Mesenteric fat pad (tissue), 1 donor: ENCODE data around the gene MINAR1. TPM values are rescaled to one million over a fixed set of nuclear protein-coding genes. Genes with fewer than 3 reads are reported as not detected.
"Not testable (repeated sequence)": the region's sequence is repeated elsewhere in the genome, so short reads cannot be mapped to it uniquely, and the experiment has no call there.

Experiments used
- DNase-seq: peaks from one replicate; pipeline ENCODE4 v3.0.0-alpha.2; 2020; ENCODE audit warnings: low spot score
- long read RNA-seq: library from polyadenylated mRNA; unstranded; transcript quantifications from one replicate; pipeline ENCODE4 v2.0.0, GENCODE V29; 2020
- total RNA-seq: library from RNA; stranded (reverse); fragmentation: NEBNext Ultra II Directional; extraction: Animal tissue kit (Norgen Biotek cat#: 25700); gene quantifications from one replicate; pipeline ENCODE4 v1.2.1, GENCODE V29; 2021
- donor health status: DM: yes; HTN: yes; CAD: no.

MINAR1 gene, protein sequence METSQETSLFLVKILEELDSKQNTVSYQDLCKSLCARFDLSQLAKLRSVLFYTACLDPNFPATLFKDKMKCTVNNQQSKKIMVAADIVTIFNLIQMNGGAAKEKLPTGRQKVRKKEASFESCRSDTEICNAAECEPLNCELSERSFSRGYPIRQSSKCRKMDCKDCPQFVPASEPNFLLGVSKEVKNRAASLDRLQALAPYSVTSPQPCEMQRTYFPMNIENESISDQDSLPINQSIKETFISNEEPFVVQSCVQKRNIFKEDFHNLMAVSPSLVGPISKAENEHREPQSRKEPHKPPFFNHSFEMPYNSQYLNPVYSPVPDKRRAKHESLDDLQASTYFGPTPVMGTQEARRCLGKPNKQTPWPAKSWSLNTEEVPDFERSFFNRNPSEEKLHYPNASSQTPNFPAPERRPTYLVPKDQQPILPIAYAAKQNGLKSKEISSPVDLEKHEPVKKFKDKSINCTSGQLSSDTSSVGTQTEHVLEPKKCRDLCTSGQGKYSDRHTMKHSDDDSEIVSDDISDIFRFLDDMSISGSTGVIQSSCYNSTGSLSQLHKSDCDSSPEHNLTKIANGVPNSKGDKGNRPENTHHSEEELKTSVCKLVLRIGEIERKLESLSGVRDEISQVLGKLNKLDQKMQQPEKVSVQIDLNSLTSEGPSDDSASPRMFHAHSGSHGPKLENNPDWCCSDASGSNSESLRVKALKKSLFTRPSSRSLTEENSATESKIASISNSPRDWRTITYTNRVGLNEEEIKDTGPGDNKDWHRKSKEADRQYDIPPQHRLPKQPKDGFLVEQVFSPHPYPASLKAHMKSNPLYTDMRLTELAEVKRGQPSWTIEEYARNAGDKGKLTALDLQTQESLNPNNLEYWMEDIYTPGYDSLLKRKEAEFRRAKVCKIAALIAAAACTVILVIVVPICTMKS
- 0.45 TPM for total RNA-seq
- long read RNA-seq = 0 reads

- peak; percentile 85 for DNase-seq
These were observed at the start of gene MINAR1 for GRCh38 chr15:79431636-79432344. Gene MINAR1 (plus strand): TSS chr15:79432336. CDS start chr15:79456148, 23,812 bp downstream.

GRCh38 chr15:79394231-79394630, 37.9 kb upstream of the MINAR1 start:
- no peak for DNase-seq

- DNase-seq = no peak
These were observed 35.3 kb upstream of the MINAR1 start for GRCh38 chr15:79396850-79397249.

DNA sequence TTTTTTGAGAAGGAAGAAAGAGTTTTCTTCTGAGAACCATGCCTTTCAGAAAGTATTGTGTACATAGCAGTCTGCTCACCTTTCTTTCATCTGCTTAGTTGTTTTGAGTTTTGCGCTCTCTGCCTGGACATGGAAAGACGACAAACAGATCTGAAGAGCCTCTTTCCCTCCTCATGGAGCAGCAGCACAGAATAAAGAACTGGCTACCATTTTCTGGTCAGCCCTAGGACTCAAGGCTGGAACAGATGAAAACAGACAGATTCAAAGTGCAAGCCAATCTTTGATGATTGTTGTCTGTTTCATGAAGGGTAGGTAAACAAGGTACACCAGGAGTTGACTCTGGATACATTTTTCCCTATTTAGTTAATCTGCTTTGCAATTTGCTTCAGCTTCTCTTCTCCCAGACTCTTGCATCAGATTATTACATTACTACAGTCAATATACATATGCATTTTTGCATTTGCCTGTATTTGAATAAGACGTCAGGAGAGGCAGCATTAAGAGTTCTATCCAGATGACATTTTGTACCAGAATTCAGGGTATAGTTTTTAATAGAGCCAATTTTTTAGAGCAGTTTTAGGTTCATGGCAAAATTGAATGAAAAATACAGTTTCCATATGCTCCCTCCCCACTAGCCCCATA, 34.7 kb upstream of the MINAR1 start:
- no peak for DNase-seq

DNA sequence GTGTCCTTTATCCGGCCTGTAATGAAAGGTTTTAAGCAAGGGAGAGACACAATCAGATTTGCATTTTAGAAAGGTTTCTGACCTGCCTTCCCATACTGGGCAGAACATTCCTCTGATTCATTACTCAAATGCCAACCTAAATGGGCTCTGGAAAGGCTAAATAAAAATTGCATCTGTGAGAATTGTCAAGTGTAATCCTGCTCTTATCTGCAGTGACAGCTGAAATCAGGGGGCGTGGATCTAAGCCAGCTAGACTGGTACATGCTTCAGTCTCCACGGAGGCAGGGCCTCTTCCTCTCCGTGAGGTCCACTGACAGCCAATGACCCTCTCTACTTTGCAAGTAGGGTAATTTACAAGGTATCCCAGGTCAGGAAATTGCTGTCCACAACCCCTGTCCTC, 32.5 kb upstream of the MINAR1 start:
- no peak for DNase-seq

- no peak for DNase-seq
These were observed 31.5 kb upstream of the MINAR1 start for GRCh38 chr15:79400650-79401049.

DNA sequence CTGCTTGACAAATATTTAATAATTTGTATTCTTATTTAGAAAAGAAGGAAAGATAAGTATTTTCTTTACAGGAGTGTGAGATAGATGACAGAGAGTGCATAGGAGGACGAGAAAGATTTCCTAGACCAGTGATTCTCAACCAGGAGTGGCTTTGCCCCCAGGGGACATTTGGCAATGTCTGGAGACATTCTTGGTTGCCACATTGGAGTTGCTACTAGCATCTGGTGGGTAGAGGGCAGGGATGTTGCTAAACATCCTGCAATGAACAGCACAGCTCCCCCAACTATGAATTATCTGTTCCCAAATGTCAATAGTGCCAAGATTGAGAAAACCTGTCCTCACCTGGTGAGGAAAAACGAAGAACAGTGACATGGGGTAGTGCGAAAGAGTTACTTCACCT, 30.8 kb upstream of the MINAR1 start:
- DNase-seq = no peak

DNA sequence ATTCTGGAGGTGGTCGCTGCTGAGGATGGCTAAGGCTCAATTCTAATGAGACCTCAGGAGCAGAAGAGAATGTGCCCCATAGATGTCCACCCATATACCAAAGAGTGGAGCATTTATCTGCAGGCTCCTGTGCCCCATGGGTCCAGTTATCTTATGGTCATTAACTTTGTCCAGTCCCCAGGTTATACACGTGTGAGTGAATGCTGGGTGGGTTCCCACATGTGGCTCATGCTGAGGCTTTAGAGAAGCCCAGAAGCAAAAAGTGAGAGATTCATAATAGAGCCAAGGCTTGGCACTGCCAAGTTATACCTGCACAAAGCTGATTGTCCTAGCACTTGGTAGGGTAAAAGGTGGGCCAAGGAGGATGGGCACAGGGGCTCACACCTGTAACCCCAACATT, 30.0 kb upstream of the MINAR1 start:
- DNase-seq = no peak

- no peak for DNase-seq
These were observed 28.6 kb upstream of the MINAR1 start for GRCh38 chr15:79403501-79403900.

DNA sequence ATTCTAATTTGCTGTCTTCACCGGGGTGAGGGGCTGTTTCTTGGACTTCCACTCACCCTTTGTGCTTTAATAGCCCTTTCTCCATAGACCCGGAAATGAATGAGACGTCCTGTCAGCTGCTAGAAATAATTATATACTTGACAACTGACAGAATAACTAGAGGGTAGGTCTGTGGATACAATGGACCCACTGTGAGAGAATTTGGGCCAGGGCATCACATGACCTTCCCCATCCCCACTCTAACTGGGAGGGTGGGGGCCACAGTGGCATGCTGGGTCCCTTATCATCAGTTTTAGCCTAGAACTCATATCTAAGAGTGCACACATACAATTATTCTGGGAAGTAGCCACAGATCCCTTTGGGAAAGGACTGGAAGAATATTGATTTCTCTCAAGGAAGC, 25.9 kb upstream of the MINAR1 start:
- DNase-seq = no peak

DNA sequence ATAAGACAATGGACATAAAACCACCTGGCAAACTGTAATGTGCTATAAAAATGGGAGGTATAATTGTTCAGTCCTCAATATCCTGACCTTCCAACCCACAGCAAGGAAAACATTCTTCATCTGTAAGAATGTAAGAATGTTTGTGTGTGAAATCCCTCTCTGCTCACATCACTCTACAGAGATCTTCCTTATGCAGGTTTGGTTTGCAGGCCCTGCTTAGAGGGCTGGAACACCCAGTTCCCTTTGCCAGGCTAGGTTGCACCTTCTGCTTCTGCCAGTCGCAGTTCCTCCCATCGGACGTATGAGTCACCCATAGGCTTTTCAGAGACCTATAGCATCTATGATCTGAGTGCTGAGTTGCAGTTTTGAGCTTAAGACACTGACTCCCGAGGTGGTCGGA, 24.1 kb upstream of the MINAR1 start:
- no peak for DNase-seq

- DNase-seq = no peak
These were observed 21.9 kb upstream of the MINAR1 start for GRCh38 chr15:79410237-79410636.

GRCh38 chr15:79412010-79412409, 20.1 kb upstream of the MINAR1 start:
- no peak for DNase-seq

GRCh38 chr15:79412429-79412828, 19.7 kb upstream of the MINAR1 start:
- DNase-seq = no peak

DNA sequence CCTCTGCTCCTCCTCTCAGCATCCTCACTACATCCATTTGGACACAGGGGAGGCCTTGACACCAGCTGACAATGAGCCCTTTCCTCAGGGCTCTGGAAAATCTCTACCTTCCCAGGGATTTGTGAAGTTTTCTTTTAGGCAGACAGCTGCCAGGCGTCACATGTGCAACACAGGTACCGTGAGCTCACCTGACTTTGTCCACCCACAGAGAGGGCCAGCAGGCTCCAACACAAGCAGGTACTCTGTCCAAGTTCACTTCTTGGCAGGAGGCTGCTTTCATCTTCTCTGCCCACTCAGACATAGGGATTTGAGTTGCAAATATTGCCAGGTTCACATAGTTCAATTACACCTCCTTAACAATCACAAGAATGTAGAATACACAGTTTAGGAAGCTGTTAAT, 15.3 kb upstream of the MINAR1 start:
- DNase-seq = no peak

GRCh38 chr15:79418693-79419279, 13.3 kb upstream of the MINAR1 start:
- DNase-seq = no peak

DNA sequence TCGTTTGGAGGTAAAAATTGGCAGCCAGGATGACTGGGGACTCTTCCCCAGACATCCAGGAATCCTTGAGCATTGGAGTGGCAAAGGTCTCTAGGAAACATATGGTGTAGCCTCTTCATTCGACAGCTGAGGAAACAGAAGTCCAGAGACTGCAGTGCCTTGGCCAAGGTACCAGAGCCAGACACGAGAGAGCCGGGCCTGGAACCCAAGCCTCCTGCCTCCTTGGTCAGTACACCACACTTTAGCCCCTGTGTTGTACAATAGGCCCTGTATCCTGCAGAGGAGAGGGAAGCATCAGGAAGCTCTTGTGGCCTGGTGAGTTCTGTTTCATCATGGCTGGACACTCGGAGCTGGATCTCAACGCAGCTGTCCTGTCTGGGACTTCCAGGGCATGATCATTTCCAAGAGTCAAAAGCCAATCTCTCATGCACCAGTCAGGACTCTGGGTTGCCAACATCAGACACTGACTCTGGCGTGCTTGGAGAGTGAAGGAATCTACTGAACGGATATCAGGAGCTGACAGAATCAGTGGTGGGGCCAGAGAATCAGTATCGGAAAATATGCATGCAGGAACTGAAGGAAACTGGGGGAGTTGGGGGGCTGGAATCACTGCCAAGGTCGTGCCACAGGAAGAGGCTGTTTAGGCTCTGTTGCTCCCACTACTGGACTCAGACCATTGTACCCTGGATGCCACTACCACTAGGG, 6.4 kb upstream of the MINAR1 start:
- no peak for DNase-seq

DNA sequence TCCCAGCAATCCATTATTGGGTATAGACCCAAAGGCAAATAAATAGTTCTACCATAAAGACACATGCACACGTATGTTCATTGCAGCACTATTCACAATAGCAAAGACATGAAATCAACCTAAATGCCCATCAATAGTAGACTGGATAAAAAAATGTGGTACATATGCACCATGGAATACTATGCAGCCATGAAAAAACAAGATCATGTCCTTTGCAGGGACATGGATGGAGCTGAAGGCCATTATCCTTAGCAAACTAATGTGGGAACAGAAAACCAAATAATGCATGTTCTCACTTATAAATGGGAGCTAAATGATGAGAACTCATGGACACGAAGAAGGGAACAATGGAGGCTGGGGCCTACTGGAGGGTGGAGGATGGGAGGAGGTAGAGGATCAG, 5.2 kb upstream of the MINAR1 start:
- DNase-seq = not testable (repeated sequence)

DNA sequence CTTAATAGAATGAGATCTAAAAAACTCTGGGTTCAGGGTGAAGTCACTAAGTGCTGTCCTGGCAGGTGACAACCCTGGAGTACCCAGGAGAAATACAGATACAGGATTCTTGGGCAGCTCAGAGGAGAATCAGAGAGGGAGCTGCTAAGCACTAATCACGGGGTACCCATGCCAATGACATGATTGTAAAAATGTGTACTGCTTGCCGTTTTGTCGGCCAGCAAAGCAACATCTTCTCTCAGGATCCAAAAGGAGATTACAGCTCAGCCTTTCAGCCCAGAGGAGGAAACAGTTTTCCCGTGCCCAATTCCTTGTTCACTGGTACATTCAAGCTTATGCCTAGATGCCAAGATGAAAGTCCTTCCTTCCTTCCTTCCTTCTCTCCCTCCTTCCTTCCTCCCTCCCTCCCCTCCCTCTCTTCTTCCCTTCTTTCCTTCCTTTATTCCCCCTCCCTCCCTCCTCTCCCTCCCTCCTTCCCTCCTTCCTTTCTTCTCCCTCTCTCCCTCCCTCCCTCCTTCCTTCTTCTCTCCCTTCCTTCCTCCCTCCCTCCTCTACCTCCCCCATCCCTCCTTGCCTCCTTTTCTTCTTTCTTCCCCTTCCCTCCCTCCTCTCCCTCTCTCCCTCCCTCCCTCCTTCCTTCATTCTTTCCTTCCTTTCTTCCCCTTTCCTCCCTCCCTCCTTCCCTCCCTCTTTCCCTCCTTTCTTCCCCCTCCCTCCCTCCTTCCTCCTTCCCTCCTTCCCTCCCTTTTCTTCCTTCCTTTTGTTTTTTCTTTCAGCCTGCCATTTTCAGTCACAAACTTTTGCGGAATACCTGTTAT, 4.1 kb upstream of the MINAR1 start:
- DNase-seq = no peak
